GM23248 (cell line): Measurements from ENCODE around the gene ABHD14A.

ENCODE experiments used
- EZH2 ChIP-seq: fragments of 200-600 bp; sonication (generic); IDR thresholded peaks from 2 replicates; pipeline ENCODE4 v1.6.1; 2018; ENCODE audit warnings: antibody characterized with exemption, mild to moderate bottlenecking; ENCODE audit not compliant: insufficient read depth, poor library complexity, severe bottlenecking
- EZH2phosphoT487 ChIP-seq: fragments of 200-600 bp; sonication (generic); IDR thresholded peaks from 2 replicates; pipeline ENCODE4 v1.6.1; 2018; ENCODE audit warnings: antibody characterized with exemption, moderate library complexity, mild to moderate bottlenecking, low read depth; ENCODE audit not compliant: insufficient read depth

GRCh38 chr3:51940648-51941462 is 34.0 kb upstream of the ABHD14A start:
- TF ChIP-seq EZH2phosphoT487 (no peak), EZH2 (no peak)
